BE2C (cell line): ENCODE data around the gene RARB.

ENCODE experiments used
- DNase-seq: peaks from one replicate; pipeline ENCODE4 v3.0.0-alpha.2; 2020
- H3K27me3 ChIP-seq: fragments of 250-450 bp; sonication (Bioruptor Pico); 2 replicates; pipeline ENCODE4 v1.5.1; 2020; ENCODE audit warnings: mild to moderate bottlenecking
- H3K36me3 ChIP-seq: fragments of 250-450 bp; sonication (Bioruptor Pico); 2 replicates; pipeline ENCODE4 v1.5.1; 2020; ENCODE audit warnings: mild to moderate bottlenecking
- H3K4me1 ChIP-seq: fragments of 250-450 bp; sonication (Bioruptor Pico); 2 replicates; pipeline ENCODE4 v1.5.1; 2020
- H3K4me3 ChIP-seq: 2 replicates; pipeline ENCODE4 v1.5.1; 2011; ENCODE audit warnings: low read depth, low read length
- H3K9me3 ChIP-seq: fragments of 250-450 bp; sonication (Bioruptor Pico); 2 replicates; pipeline ENCODE4 v1.5.1; 2020
- CTCF ChIP-seq: IDR thresholded peaks from 2 replicates; pipeline ENCODE4 v1.5.1; 2012; ENCODE audit warnings: mild to moderate bottlenecking, low read depth, low read length

The RARB gene

GRCh38 chr3:25573386-25574171 lies 145.5 kb downstream of the RARB start:
- no peak overlapping the region for H3K4me3 ChIP-seq
- no peaks in the 10 kb centered on the region for H3K9me3 ChIP-seq
- no peaks in the 10 kb centered on the region for H3K27me3 ChIP-seq
- no peak for TF ChIP-seq CTCF
- DNase-seq = no peak
- no peaks in the 10 kb centered on the region for H3K4me1 ChIP-seq
- no peaks in the 10 kb centered on the region for H3K36me3 ChIP-seq

- TF ChIP-seq CTCF = no peak
- H3K4me3 ChIP-seq = no peak overlapping the region
- no peaks in the 10 kb centered on the region for H3K4me1 ChIP-seq
- no peak for DNase-seq
- H3K9me3 ChIP-seq = no peaks in the 10 kb centered on the region
- no peaks in the 10 kb centered on the region for H3K36me3 ChIP-seq
- no peaks in the 10 kb centered on the region for H3K27me3 ChIP-seq
These were observed 146.2 kb downstream of the RARB start for GRCh38 chr3:25574172-25574765.

GRCh38 chr3:25575001-25575400 lies 146.9 kb downstream of the RARB start:
- no peak for DNase-seq
- Histone ChIP-seq H3K4me3 (no peak overlapping the region), H3K9me3 (no peaks in the 10 kb centered on the region), H3K4me1 (no peaks in the 10 kb centered on the region), H3K27me3 (no peaks in the 10 kb centered on the region), H3K36me3 (no peaks in the 10 kb centered on the region)
- TF ChIP-seq CTCF = no peak

GRCh38 chr3:25576146-25576545 lies 148.1 kb downstream of the RARB start:
- H3K27me3 ChIP-seq = no peaks in the 10 kb centered on the region
- H3K4me3 ChIP-seq = no peak overlapping the region
- no peaks in the 10 kb centered on the region for H3K36me3 ChIP-seq
- DNase-seq = no peak
- no peaks in the 10 kb centered on the region for H3K9me3 ChIP-seq
- no peaks in the 10 kb centered on the region for H3K4me1 ChIP-seq
- TF ChIP-seq CTCF = no peak

- TF ChIP-seq CTCF = no peak
- no peak for DNase-seq
- Histone ChIP-seq H3K4me1 (no peaks in the 10 kb centered on the region), H3K9me3 (no peaks in the 10 kb centered on the region), H3K27me3 (no peaks in the 10 kb centered on the region), H3K36me3 (no peaks in the 10 kb centered on the region), H3K4me3 (no peak overlapping the region)
These were observed 148.9 kb downstream of the RARB start for GRCh38 chr3:25576831-25577454.

GRCh38 chr3:25578059-25578458 lies 150.0 kb downstream of the RARB start:
- Histone ChIP-seq H3K4me3 (no peak overlapping the region), H3K27me3 (no peaks in the 10 kb centered on the region), H3K36me3 (no peaks in the 10 kb centered on the region), H3K4me1 (no peaks in the 10 kb centered on the region), H3K9me3 (no peaks in the 10 kb centered on the region)
- no peak for TF ChIP-seq CTCF
- DNase-seq = no peak
